ENCODE results near the gene FRMD4A.

The FRMD4A gene

DNA sequence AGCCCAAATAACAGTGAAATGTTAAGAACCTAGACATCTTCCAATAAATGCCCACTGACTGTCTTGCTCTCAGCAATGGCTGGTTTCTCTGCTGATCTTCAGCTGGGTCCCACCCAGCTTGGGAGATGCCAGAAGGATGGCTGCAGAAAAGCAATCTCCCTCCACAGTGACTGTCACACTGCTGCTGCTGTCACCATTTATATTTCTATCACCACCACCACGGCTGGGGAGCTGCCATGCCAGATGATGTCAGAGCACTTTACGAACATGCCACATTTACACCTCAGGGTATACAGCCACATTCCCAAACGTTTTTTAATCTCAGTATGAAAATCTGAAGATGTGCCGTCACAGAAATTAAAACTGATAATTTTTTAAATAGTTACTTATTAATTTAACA lies 29.8 kb upstream of the FRMD4A start:
- FAIRE-seq (no peak), DNase-seq (ENCODE audit: insufficient read length, low spot score) (no peak)
- TF ChIP-seq, protein P1, sequence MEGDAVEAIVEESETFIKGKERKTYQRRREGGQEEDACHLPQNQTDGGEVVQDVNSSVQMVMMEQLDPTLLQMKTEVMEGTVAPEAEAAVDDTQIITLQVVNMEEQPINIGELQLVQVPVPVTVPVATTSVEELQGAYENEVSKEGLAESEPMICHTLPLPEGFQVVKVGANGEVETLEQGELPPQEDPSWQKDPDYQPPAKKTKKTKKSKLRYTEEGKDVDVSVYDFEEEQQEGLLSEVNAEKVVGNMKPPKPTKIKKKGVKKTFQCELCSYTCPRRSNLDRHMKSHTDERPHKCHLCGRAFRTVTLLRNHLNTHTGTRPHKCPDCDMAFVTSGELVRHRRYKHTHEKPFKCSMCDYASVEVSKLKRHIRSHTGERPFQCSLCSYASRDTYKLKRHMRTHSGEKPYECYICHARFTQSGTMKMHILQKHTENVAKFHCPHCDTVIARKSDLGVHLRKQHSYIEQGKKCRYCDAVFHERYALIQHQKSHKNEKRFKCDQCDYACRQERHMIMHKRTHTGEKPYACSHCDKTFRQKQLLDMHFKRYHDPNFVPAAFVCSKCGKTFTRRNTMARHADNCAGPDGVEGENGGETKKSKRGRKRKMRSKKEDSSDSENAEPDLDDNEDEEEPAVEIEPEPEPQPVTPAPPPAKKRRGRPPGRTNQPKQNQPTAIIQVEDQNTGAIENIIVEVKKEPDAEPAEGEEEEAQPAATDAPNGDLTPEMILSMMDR (IDR thresholded peaks at IDR 0.05; ENCODE audit: insufficient read depth, missing control alignments): no peak

DNA sequence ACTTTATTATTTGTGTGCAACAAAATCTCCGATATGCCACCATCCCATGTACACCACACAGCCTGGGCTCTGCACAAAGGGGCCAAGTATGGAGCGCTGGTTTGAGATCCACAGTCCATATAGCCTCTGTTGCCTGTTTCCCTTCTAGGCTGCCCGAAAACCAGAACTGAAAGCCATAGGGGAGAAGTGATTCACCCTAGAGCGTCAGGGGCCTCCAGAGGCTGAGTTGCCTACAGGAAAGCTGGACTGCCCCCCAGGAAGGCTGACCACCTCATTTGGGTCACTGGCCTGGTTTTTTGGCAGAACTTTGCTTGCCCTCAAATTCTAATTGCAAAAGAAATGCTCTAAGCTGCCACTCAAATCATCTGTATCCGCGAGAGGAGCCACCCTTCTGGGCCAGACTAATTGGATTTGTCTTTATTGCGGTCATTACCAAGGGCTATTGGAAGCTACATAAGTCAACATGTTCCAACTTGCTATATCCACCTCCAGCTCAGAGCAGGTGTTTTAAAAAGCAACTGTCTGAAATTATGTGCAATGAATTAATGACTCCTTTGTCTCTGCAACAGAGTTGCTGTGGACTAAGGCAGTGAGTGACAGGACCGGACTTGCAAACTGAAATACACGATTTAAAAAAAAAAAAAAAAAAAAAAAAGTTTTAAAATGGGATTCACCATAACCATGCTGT lies 28.3 kb upstream of the FRMD4A start:
- FAIRE-seq (no peak), DNase-seq (ENCODE audit: insufficient read length, low spot score) (no peak)
- TF ChIP-seq, protein P1 (IDR thresholded peaks at IDR 0.05; ENCODE audit: insufficient read depth, missing control alignments): no peak

DNA sequence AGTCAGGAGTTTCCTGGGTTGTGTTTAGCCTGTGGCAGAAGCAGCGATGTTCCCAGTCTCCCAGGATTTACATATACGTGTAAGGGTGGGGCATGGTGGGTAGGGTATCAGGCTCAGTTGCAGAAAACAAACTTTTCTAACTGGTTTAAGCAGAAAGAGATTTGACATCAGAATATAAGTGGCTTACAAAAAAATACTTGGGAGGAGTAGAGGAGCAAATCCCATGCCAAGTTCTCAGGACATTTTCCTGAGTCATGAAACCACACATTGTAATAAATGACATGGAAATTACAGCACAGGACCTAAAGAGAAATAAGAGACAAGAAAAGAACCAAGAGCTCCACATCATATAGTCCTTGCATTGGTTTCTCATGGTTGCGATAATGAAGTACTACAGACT lies 26.2 kb upstream of the FRMD4A start:
- FAIRE-seq (no peak), DNase-seq (ENCODE audit: insufficient read length, low spot score) (no peak)
- TF ChIP-seq, protein P1 (IDR thresholded peaks at IDR 0.05; ENCODE audit: insufficient read depth, missing control alignments): no peak

DNA sequence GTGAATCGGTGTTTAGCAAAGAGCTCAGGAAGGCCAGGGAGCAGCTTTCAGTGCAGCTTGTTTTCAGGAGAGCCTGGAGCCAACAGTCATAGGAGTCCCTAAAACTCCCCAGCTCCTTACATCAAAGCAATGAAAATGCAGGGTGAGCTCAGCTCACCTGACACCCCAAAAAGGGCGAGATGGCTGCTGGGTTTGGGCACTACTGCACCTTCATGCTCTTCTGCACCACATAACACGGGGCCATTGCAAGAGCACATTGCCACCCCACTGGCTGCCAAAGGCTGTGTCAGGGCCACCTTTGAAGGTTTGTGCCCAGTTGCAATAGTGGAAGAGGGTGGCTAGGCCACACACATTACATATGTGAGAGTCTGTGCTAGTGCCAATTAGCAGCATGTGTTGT lies 25.0 kb upstream of the FRMD4A start:
- TF ChIP-seq, protein P1 (IDR thresholded peaks at IDR 0.05; ENCODE audit: insufficient read depth, missing control alignments): no peak
- FAIRE-seq (no peak), DNase-seq (ENCODE audit: insufficient read length, low spot score) (no peak)

DNA sequence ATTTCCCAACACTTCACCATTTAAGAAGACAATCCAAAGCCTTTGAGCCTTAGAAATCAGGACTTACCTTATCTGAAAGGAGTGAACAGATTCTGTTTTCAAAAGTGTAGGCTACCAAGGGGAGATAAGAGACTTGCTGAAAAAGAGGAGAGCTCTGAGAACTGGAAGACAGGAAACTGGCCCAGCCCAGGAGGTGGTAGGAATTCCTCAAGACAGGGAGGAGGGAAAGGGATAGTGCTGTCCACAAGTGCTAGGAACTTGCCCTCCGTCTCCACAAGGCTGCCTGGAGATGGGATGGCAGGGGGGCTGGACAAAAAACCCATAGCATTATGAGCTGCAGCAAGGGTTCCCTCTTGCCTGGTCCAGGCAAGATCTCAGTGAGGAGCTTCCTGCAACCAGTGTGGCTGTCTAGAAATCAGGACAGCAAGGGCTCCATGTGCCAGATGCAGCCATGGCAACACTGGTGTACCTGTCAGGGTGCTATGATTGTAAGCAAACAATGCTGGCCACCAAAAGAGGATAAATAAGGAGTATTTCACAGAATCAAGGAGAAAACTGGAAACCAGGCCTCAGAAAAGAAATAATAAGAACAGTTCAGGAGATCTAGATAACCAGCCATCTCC lies 22.7 kb upstream of the FRMD4A start:
- FAIRE-seq (no peak), DNase-seq (ENCODE audit: insufficient read length, low spot score) (no peak)
- TF ChIP-seq, protein P1 (IDR thresholded peaks at IDR 0.05; ENCODE audit: insufficient read depth, missing control alignments): no peak

DNA sequence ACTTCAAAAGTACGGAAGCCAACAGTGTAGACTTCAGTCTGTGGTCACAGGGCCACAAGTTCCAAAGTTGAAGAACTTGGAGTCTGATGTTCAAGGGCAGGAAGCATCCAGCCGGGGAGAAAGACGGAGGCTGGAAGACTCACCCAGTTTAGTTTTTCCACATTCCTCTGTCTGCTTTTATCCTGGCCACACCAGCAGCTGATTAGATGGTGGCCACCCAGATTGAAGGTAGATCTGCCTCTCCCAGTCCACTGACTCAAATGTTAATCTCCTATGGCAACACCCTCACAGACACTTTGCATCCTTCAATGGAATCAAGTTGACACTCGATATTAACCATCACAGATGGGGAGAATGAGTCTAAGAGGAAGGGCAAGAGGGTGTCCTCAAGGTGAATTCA lies 19.3 kb upstream of the FRMD4A start:
- FAIRE-seq (no peak), DNase-seq (ENCODE audit: insufficient read length, low spot score) (no peak)
- TF ChIP-seq, protein P1 (IDR thresholded peaks at IDR 0.05; ENCODE audit: insufficient read depth, missing control alignments): no peak

DNA sequence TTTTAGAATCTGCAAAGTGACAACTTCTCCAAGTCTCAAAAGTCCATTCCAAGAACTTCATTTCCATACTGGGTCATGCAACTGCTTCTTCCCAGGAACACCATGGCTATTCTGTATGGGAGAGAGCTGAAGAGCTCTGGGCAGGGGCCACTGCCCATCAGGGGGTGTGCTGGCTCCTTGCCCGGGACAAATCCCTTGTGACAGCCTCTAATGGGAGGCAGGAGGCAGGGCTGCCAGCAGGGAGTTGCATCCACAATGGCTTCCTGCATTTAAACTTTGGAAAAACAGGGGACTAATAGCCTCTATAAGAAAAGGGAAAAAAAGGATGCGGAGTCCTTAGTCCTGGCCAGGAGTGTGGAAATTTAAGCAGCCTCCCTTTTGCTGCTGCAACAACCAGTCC lies 18.4 kb upstream of the FRMD4A start:
- DNase-seq (ENCODE audit: insufficient read length, low spot score) (no peak), FAIRE-seq (no peak)
- TF ChIP-seq, protein P1 (IDR thresholded peaks at IDR 0.05; ENCODE audit: insufficient read depth, missing control alignments): no peak

Measured in D721Med (cell line).